A673 (cell line): Measurements from ENCODE around the gene CCDC59.

ENCODE experiments used
- EZH2 ChIP-seq: fragments of 200-600 bp; sonication (generic); IDR thresholded peaks from 2 replicates; pipeline ENCODE4 v1.6.1; 2017; ENCODE audit warnings: borderline replicate concordance, low read depth, mild to moderate bottlenecking, mixed read lengths, antibody characterized with exemption, low read length; ENCODE audit not compliant: poor library complexity, severe bottlenecking
- TF ChIP-seq, protein P1 (sequence below): fragments of 300-800, 200-600 bp; sonication (generic); conservative IDR thresholded peaks from 2 replicates; pipeline ENCODE4 v1.5.1; 2017; ENCODE audit warnings: low read depth, mild to moderate bottlenecking, antibody characterized with exemption, low read length, moderate library complexity, mixed read lengths

- TF ChIP-seq EZH2 = no peak
- TF ChIP-seq, protein P1, sequence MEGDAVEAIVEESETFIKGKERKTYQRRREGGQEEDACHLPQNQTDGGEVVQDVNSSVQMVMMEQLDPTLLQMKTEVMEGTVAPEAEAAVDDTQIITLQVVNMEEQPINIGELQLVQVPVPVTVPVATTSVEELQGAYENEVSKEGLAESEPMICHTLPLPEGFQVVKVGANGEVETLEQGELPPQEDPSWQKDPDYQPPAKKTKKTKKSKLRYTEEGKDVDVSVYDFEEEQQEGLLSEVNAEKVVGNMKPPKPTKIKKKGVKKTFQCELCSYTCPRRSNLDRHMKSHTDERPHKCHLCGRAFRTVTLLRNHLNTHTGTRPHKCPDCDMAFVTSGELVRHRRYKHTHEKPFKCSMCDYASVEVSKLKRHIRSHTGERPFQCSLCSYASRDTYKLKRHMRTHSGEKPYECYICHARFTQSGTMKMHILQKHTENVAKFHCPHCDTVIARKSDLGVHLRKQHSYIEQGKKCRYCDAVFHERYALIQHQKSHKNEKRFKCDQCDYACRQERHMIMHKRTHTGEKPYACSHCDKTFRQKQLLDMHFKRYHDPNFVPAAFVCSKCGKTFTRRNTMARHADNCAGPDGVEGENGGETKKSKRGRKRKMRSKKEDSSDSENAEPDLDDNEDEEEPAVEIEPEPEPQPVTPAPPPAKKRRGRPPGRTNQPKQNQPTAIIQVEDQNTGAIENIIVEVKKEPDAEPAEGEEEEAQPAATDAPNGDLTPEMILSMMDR = no peak
Measured at GRCh38 chr12:82351390-82351789, 6.8 kb downstream of the CCDC59 start.
